Measurements from ENCODE around the gene JPH3. TPM values are rescaled to one million over a fixed set of nuclear protein-coding genes. Genes with fewer than 3 reads are reported as not detected.
"Not testable (repeated sequence)": the region's sequence is repeated elsewhere in the genome, so short reads cannot be mapped to it uniquely, and the experiment has no call there.

JPH3 gene
- total and polyA plus RNA-seq, 4 donors: 12.6 to 79.7 (median 54.0) TPM

- WGBS (ENCODE audit: insufficient coverage): 4% methylated on average over 11 of the region's 12 CpGs
- H3K4me3 ChIP-seq (ENCODE audit: low read depth, low read length): no peak overlapping the region
These were observed 120.9 kb downstream of the JPH3 start for GRCh38 chr16:87723226-87723623.

DNA sequence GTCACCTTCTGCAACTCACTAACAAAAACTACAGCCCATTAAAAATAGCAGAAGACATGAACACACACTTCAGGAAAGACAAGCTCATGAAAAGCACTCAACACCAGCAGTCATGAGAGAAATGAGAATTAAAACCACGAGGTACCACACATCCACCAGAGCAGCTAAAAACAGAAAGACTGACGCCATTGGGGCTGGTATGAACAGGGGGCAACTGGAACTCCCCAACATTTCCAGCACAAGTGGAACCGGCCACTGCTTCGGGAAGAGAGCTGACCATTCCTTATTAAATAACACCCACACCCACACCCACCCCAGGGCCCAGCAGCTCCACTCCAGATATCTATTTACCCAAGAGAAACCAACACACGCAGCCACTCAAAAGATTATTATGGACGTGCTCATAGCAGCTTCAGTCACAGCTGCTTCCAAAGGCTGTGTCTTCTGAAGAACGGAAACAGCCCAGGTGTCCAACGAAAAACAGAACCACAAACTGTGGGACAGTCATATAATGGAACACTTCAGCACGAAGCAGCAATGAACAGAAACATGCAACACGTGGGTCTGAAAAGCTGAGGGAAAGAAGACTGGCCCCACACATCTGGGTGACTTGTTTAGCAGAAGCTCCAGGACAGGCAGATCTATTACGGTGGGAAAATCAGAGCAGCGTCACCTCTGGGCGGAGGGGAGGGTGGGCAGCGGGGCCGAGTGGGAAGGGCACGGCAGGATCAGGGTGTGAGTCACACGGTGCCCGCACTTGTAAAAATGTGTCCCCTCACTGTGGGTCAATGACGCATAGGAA lies 122.4 kb downstream of the JPH3 start:
- 89% methylated on average over 18 of the region's 19 CpGs for WGBS (ENCODE audit: insufficient coverage)

More at GRCh38 chr16:87723226-87723623, 120.9 kb downstream of the JPH3 start:
- peaks cover 31% of the 10 kb centered on the region for H3K4me1 ChIP-seq (ENCODE audit: control insufficient read depth, insufficient read depth, low read length)
- H3K27me3 ChIP-seq (ENCODE audit: control insufficient read depth, insufficient read depth, low read length): no peaks in the 10 kb centered on the region
- peak in 5 of 6 donors; percentile 64 to 93 (median 68) for DNase-seq (ENCODE audit: low read depth in 4 of 6, low spot score in 6 of 6)
- H3K36me3 ChIP-seq (ENCODE audit: control insufficient read depth, insufficient read depth, low read length): peaks cover 53% of the 10 kb centered on the region
- peak overlapping the region; percentile 57 for H3K27ac ChIP-seq (ENCODE audit: low read depth, low read length)
- H3K9me3 ChIP-seq (ENCODE audit: control insufficient read depth, insufficient read depth, low read length): no peaks in the 10 kb centered on the region

DNA sequence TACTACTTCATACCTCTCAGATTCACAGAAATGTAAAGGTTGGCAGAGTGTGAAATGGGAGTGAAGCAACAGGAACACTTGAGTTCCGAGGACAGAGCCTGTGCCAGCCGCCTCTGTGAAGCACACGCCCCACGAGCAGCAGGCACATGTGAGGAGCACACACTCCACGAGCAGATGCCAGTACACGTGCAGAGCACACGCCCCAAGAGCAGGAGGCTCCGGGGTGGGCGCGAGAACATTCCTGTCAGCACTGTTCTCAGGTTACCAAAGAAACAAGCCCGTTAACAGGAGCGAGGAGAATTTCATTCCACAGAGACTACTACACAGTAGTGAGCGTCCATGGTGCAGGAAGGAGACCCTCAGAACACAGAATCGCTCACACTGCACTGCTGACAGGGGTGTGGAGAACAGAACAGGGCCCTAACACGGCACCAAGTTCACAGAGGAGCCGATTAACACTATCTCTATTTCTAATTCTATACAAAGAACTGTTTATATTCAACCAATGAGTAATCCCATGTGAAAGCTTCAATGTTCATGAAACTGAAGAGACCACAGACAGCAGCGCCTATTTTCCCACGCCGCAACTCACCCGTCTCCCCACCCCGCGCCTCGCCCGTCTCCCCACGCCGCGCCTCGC lies 123.4 kb downstream of the JPH3 start:
- Histone ChIP-seq H3K9me3 (ENCODE audit: control insufficient read depth, insufficient read depth, low read length) (no peaks in the 10 kb centered on the region), H3K36me3 (ENCODE audit: control insufficient read depth, insufficient read depth, low read length) (peaks cover 54% of the 10 kb centered on the region), H3K4me1 (ENCODE audit: control insufficient read depth, insufficient read depth, low read length) (peaks cover 31% of the 10 kb centered on the region), H3K4me3 (ENCODE audit: low read depth, low read length) (no peak overlapping the region), H3K27me3 (ENCODE audit: control insufficient read depth, insufficient read depth, low read length) (no peaks in the 10 kb centered on the region), H3K27ac (ENCODE audit: low read depth, low read length) (no peak overlapping the region)
- 56% methylated on average over 13 of the region's 28 CpGs for WGBS (ENCODE audit: insufficient coverage)
- peak in 1 of 6 donors; percentile 34 for DNase-seq (ENCODE audit: low read depth in 4 of 6, low spot score in 6 of 6)

More for the DNA sequence above, 122.4 kb downstream of the JPH3 start:
- DNase-seq (ENCODE audit: low read depth in 4 of 6, low spot score in 6 of 6): no peak
- no peak overlapping the region for H3K4me3 ChIP-seq (ENCODE audit: low read depth, low read length)
- H3K27ac ChIP-seq (ENCODE audit: low read depth, low read length): no peak overlapping the region
- H3K9me3 ChIP-seq (ENCODE audit: control insufficient read depth, insufficient read depth, low read length): no peaks in the 10 kb centered on the region
- H3K27me3 ChIP-seq (ENCODE audit: control insufficient read depth, insufficient read depth, low read length): no peaks in the 10 kb centered on the region
- peaks cover 56% of the 10 kb centered on the region for H3K36me3 ChIP-seq (ENCODE audit: control insufficient read depth, insufficient read depth, low read length)
- H3K4me1 ChIP-seq (ENCODE audit: control insufficient read depth, insufficient read depth, low read length): peaks cover 31% of the 10 kb centered on the region

GRCh38 chr16:87726577-87726976 lies 124.3 kb downstream of the JPH3 start:
- peaks cover 49% of the 10 kb centered on the region for H3K36me3 ChIP-seq (ENCODE audit: control insufficient read depth, insufficient read depth, low read length)
- not testable (repeated sequence) for H3K27ac ChIP-seq (ENCODE audit: low read depth, low read length); DNase-seq (ENCODE audit: low read depth in 4 of 6, low spot score in 6 of 6); H3K27me3 ChIP-seq (ENCODE audit: control insufficient read depth, insufficient read depth, low read length); H3K4me3 ChIP-seq (ENCODE audit: low read depth, low read length); H3K9me3 ChIP-seq (ENCODE audit: control insufficient read depth, insufficient read depth, low read length)
- H3K4me1 ChIP-seq (ENCODE audit: control insufficient read depth, insufficient read depth, low read length): peaks cover 28% of the 10 kb centered on the region
- WGBS (ENCODE audit: insufficient coverage): 97% methylated on average over 14 of the region's 40 CpGs

- DNase-seq (ENCODE audit: low read depth in 4 of 6, low spot score in 6 of 6): no peak
- no peak overlapping the region for H3K27ac ChIP-seq (ENCODE audit: low read depth, low read length)
- H3K4me3 ChIP-seq (ENCODE audit: low read depth, low read length): no peak overlapping the region
- H3K36me3 ChIP-seq (ENCODE audit: control insufficient read depth, insufficient read depth, low read length): peaks cover 47% of the 10 kb centered on the region
- 93% methylated on average over 16 of the region's 16 CpGs for WGBS (ENCODE audit: insufficient coverage)
- H3K27me3 ChIP-seq (ENCODE audit: control insufficient read depth, insufficient read depth, low read length): no peaks in the 10 kb centered on the region
- H3K9me3 ChIP-seq (ENCODE audit: control insufficient read depth, insufficient read depth, low read length): no peaks in the 10 kb centered on the region
- peaks cover 20% of the 10 kb centered on the region for H3K4me1 ChIP-seq (ENCODE audit: control insufficient read depth, insufficient read depth, low read length)
These were observed 125.0 kb downstream of the JPH3 start for GRCh38 chr16:87727346-87727745.

GRCh38 chr16:87728026-87728425 lies 125.7 kb downstream of the JPH3 start:
- DNase-seq (ENCODE audit: low read depth in 4 of 6, low spot score in 6 of 6): no peak
- Histone ChIP-seq H3K27ac (ENCODE audit: low read depth, low read length) (no peak overlapping the region), H3K4me1 (ENCODE audit: control insufficient read depth, insufficient read depth, low read length) (peaks cover 14% of the 10 kb centered on the region), H3K9me3 (ENCODE audit: control insufficient read depth, insufficient read depth, low read length) (no peaks in the 10 kb centered on the region), H3K4me3 (ENCODE audit: low read depth, low read length) (no peak overlapping the region), H3K36me3 (ENCODE audit: control insufficient read depth, insufficient read depth, low read length) (peaks cover 41% of the 10 kb centered on the region), H3K27me3 (ENCODE audit: control insufficient read depth, insufficient read depth, low read length) (no peaks in the 10 kb centered on the region)
- WGBS (ENCODE audit: insufficient coverage): 93% methylated on average over 6 of the region's 12 CpGs

DNA sequence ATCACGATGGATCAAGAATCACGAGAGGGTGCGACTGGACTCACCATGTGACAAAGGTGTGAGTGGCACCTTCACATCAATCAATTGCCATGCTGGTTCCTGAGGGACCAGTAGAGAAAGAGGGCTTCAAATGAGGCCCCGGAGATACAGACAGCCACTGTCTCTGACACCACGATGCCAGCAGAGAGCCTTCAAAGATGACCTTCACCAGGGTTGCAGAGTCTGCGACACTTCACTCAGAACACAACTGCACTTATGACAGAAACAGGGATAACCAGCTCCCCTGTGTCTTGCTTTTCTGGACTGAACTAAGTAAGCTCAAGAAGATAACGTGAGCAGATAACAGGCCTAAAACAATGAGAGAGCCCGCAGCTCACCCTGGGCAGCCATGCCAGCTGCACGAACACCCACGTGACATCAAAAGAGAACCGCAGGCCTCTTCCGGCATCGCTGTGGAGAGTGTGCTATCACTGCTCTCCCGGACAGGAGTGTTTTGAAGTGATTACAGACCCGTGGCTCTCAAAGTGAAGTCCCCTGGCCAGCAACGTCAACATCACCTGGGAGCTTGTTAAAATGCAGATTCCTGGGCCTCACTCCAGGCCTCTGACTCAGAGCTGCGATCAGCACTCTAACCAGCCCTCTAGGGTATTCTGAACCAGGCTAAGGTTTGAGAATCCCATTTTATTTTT lies 127.1 kb downstream of the JPH3 start:
- H3K27me3 ChIP-seq (ENCODE audit: control insufficient read depth, insufficient read depth, low read length): no peaks in the 10 kb centered on the region
- peaks cover 44% of the 10 kb centered on the region for H3K36me3 ChIP-seq (ENCODE audit: control insufficient read depth, insufficient read depth, low read length)
- H3K27ac ChIP-seq (ENCODE audit: low read depth, low read length): no peak overlapping the region
- H3K9me3 ChIP-seq (ENCODE audit: control insufficient read depth, insufficient read depth, low read length): no peaks in the 10 kb centered on the region
- DNase-seq (ENCODE audit: low read depth in 4 of 6, low spot score in 6 of 6): no peak
- peaks cover 3% of the 10 kb centered on the region for H3K4me1 ChIP-seq (ENCODE audit: control insufficient read depth, insufficient read depth, low read length)
- 97% methylated on average over 16 of the region's 17 CpGs for WGBS (ENCODE audit: insufficient coverage)
- H3K4me3 ChIP-seq (ENCODE audit: low read depth, low read length): no peak overlapping the region

DNA sequence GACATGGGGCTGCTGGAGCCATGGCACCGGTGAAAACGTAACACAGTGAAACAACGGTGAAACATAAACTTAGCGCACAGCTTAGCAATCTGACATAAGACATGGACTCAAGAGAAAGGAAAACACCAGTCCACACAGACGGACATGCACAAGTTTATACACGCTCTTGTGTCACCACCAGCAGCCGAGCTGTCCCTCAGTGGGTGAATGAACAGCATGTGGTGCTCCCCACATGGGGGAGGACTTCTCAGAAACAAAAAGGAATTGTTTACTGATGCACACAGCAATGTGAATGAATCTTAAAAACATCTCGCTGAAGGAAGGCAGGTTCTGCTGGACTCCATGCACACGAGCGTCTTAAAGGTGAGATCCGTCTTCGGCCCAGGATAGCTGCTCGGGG lies 129.3 kb downstream of the JPH3 start:
- Histone ChIP-seq H3K9me3 (ENCODE audit: control insufficient read depth, insufficient read depth, low read length) (no peaks in the 10 kb centered on the region), H3K27ac (ENCODE audit: low read depth, low read length) (no peak overlapping the region), H3K4me1 (ENCODE audit: control insufficient read depth, insufficient read depth, low read length) (peaks cover 14% of the 10 kb centered on the region), H3K36me3 (ENCODE audit: control insufficient read depth, insufficient read depth, low read length) (peaks cover 41% of the 10 kb centered on the region), H3K4me3 (ENCODE audit: low read depth, low read length) (no peak overlapping the region), H3K27me3 (ENCODE audit: control insufficient read depth, insufficient read depth, low read length) (no peaks in the 10 kb centered on the region)
- WGBS (ENCODE audit: insufficient coverage): 96% methylated on average over 10 of the region's 13 CpGs
- DNase-seq (ENCODE audit: low read depth in 4 of 6, low spot score in 6 of 6): no peak

- Histone ChIP-seq H3K27me3 (ENCODE audit: control insufficient read depth, insufficient read depth, low read length) (no peaks in the 10 kb centered on the region), H3K27ac (ENCODE audit: low read depth, low read length) (no peak overlapping the region), H3K36me3 (ENCODE audit: control insufficient read depth, insufficient read depth, low read length) (peaks cover 33% of the 10 kb centered on the region), H3K9me3 (ENCODE audit: control insufficient read depth, insufficient read depth, low read length) (no peaks in the 10 kb centered on the region), H3K4me3 (ENCODE audit: low read depth, low read length) (no peak overlapping the region), H3K4me1 (ENCODE audit: control insufficient read depth, insufficient read depth, low read length) (peaks cover 14% of the 10 kb centered on the region)
- WGBS (ENCODE audit: insufficient coverage): 95% methylated on average over 11 of the region's 11 CpGs
- DNase-seq (ENCODE audit: low read depth in 4 of 6, low spot score in 6 of 6): no peak
These were observed 130.9 kb downstream of the JPH3 start for GRCh38 chr16:87733190-87733589.

Data from spinal cord (tissue), 10 donors.